ENCODE measurements around the gene TOMM70. TPM values are rescaled to one million over a fixed set of nuclear protein-coding genes. Genes with fewer than 3 reads are reported as not detected.
"Not testable (repeated sequence)": the region's sequence is repeated elsewhere in the genome, so short reads cannot be mapped to it uniquely, and the experiment has no call there.

The TOMM70 gene
- total and polyA plus RNA-seq, 4 donors, result 54.8 to 90.9 (median 62.2) TPM

- WGBS (ENCODE audit: insufficient coverage), result 34% methylated on average over 14 of the region's 14 CpGs
- no peak for DNase-seq (ENCODE audit: low read depth in 4 of 6, low spot score in 6 of 6)
- Histone ChIP-seq H3K27ac (ENCODE audit: low read depth, low read length) (no peak overlapping the region), H3K9me3 (ENCODE audit: control insufficient read depth, insufficient read depth, low read length) (no peaks in the 10 kb centered on the region), H3K4me3 (ENCODE audit: low read depth, low read length) (peak overlapping the region; percentile 70), H3K4me1 (ENCODE audit: control insufficient read depth, insufficient read depth, low read length) (peaks cover 14% of the 10 kb centered on the region), H3K36me3 (ENCODE audit: control insufficient read depth, insufficient read depth, low read length) (peaks cover 5% of the 10 kb centered on the region), H3K27me3 (ENCODE audit: control insufficient read depth, insufficient read depth, low read length) (no peaks in the 10 kb centered on the region)
Observed at GRCh38 chr3:100333970-100334487, 66.9 kb downstream of the TOMM70 start.

GRCh38 chr3:100333051-100333450 lies 67.8 kb downstream of the TOMM70 start:
- Histone ChIP-seq H3K27ac (ENCODE audit: low read depth, low read length) (no peak overlapping the region), H3K4me1 (ENCODE audit: control insufficient read depth, insufficient read depth, low read length) (peaks cover 14% of the 10 kb centered on the region), H3K36me3 (ENCODE audit: control insufficient read depth, insufficient read depth, low read length) (no peaks in the 10 kb centered on the region), H3K9me3 (ENCODE audit: control insufficient read depth, insufficient read depth, low read length) (no peaks in the 10 kb centered on the region), H3K4me3 (ENCODE audit: low read depth, low read length) (no peak overlapping the region), H3K27me3 (ENCODE audit: control insufficient read depth, insufficient read depth, low read length) (no peaks in the 10 kb centered on the region)
- DNase-seq (ENCODE audit: low read depth in 4 of 6, low spot score in 6 of 6), result no peak

- 100% methylated on average over 3 of the region's 4 CpGs for WGBS (ENCODE audit: insufficient coverage)
- no peak for DNase-seq (ENCODE audit: low read depth in 4 of 6, low spot score in 6 of 6)
Observed at GRCh38 chr3:100331660-100332059, 69.2 kb downstream of the TOMM70 start.

GRCh38 chr3:100330651-100331050 lies 70.2 kb downstream of the TOMM70 start:
- no peak for DNase-seq (ENCODE audit: low read depth in 4 of 6, low spot score in 6 of 6)
- Histone ChIP-seq H3K4me3 (ENCODE audit: low read depth, low read length) (no peak overlapping the region), H3K9me3 (ENCODE audit: control insufficient read depth, insufficient read depth, low read length) (no peaks in the 10 kb centered on the region), H3K36me3 (ENCODE audit: control insufficient read depth, insufficient read depth, low read length) (no peaks in the 10 kb centered on the region), H3K27ac (ENCODE audit: low read depth, low read length) (no peak overlapping the region), H3K27me3 (ENCODE audit: control insufficient read depth, insufficient read depth, low read length) (no peaks in the 10 kb centered on the region), H3K4me1 (ENCODE audit: control insufficient read depth, insufficient read depth, low read length) (peaks cover 12% of the 10 kb centered on the region)
- 93% methylated on average over 2 of the region's 5 CpGs for WGBS (ENCODE audit: insufficient coverage)

More at GRCh38 chr3:100331660-100332059, 69.2 kb downstream of the TOMM70 start:
- Histone ChIP-seq H3K4me1 (ENCODE audit: control insufficient read depth, insufficient read depth, low read length) (peaks cover 14% of the 10 kb centered on the region), H3K9me3 (ENCODE audit: control insufficient read depth, insufficient read depth, low read length) (no peaks in the 10 kb centered on the region), H3K4me3 (ENCODE audit: low read depth, low read length) (no peak overlapping the region), H3K27me3 (ENCODE audit: control insufficient read depth, insufficient read depth, low read length) (no peaks in the 10 kb centered on the region), H3K27ac (ENCODE audit: low read depth, low read length) (no peak overlapping the region), H3K36me3 (ENCODE audit: control insufficient read depth, insufficient read depth, low read length) (no peaks in the 10 kb centered on the region)

- peaks cover 5% of the 10 kb centered on the region for H3K4me1 ChIP-seq (ENCODE audit: control insufficient read depth, insufficient read depth, low read length)
- H3K27me3 ChIP-seq (ENCODE audit: control insufficient read depth, insufficient read depth, low read length), result no peaks in the 10 kb centered on the region
- no peak overlapping the region for H3K4me3 ChIP-seq (ENCODE audit: low read depth, low read length)
- WGBS (ENCODE audit: insufficient coverage), result 92% methylated on average over 1 of the region's 4 CpGs
- no peaks in the 10 kb centered on the region for H3K9me3 ChIP-seq (ENCODE audit: control insufficient read depth, insufficient read depth, low read length)
- H3K27ac ChIP-seq (ENCODE audit: low read depth, low read length), result no peak overlapping the region
- DNase-seq (ENCODE audit: low read depth in 4 of 6, low spot score in 6 of 6), result no peak
- H3K36me3 ChIP-seq (ENCODE audit: control insufficient read depth, insufficient read depth, low read length), result no peaks in the 10 kb centered on the region
Observed at GRCh38 chr3:100329800-100330489, 70.9 kb downstream of the TOMM70 start.

GRCh38 chr3:100327377-100327776 lies 73.5 kb downstream of the TOMM70 start:
- not testable (repeated sequence) for H3K4me3 ChIP-seq (ENCODE audit: low read depth, low read length); H3K27me3 ChIP-seq (ENCODE audit: control insufficient read depth, insufficient read depth, low read length); H3K27ac ChIP-seq (ENCODE audit: low read depth, low read length); H3K4me1 ChIP-seq (ENCODE audit: control insufficient read depth, insufficient read depth, low read length); H3K9me3 ChIP-seq (ENCODE audit: control insufficient read depth, insufficient read depth, low read length); H3K36me3 ChIP-seq (ENCODE audit: control insufficient read depth, insufficient read depth, low read length); DNase-seq (ENCODE audit: low read depth in 4 of 6, low spot score in 6 of 6)
- WGBS (ENCODE audit: insufficient coverage), result 100% methylated on average over 1 of the region's 5 CpGs

- no peaks in the 10 kb centered on the region for H3K36me3 ChIP-seq (ENCODE audit: control insufficient read depth, insufficient read depth, low read length)
- no peak overlapping the region for H3K4me3 ChIP-seq (ENCODE audit: low read depth, low read length)
- no peaks in the 10 kb centered on the region for H3K4me1 ChIP-seq (ENCODE audit: control insufficient read depth, insufficient read depth, low read length)
- no peaks in the 10 kb centered on the region for H3K27me3 ChIP-seq (ENCODE audit: control insufficient read depth, insufficient read depth, low read length)
- no peak for DNase-seq (ENCODE audit: low read depth in 4 of 6, low spot score in 6 of 6)
- no peak overlapping the region for H3K27ac ChIP-seq (ENCODE audit: low read depth, low read length)
- H3K9me3 ChIP-seq (ENCODE audit: control insufficient read depth, insufficient read depth, low read length), result no peaks in the 10 kb centered on the region
Observed at GRCh38 chr3:100325827-100326226, 75.1 kb downstream of the TOMM70 start.

GRCh38 chr3:100324044-100324443 lies 76.8 kb downstream of the TOMM70 start:
- no peaks in the 10 kb centered on the region for H3K9me3 ChIP-seq (ENCODE audit: control insufficient read depth, insufficient read depth, low read length)
- no peak overlapping the region for H3K27ac ChIP-seq (ENCODE audit: low read depth, low read length)
- no peaks in the 10 kb centered on the region for H3K4me1 ChIP-seq (ENCODE audit: control insufficient read depth, insufficient read depth, low read length)
- H3K4me3 ChIP-seq (ENCODE audit: low read depth, low read length), result no peak overlapping the region
- DNase-seq (ENCODE audit: low read depth in 4 of 6, low spot score in 6 of 6), result no peak
- H3K27me3 ChIP-seq (ENCODE audit: control insufficient read depth, insufficient read depth, low read length), result no peaks in the 10 kb centered on the region
- peaks cover 3% of the 10 kb centered on the region for H3K36me3 ChIP-seq (ENCODE audit: control insufficient read depth, insufficient read depth, low read length)

GRCh38 chr3:100319951-100320350 lies 80.9 kb downstream of the TOMM70 start:
- H3K27ac ChIP-seq (ENCODE audit: low read depth, low read length), result no peak overlapping the region
- peaks cover 6% of the 10 kb centered on the region for H3K36me3 ChIP-seq (ENCODE audit: control insufficient read depth, insufficient read depth, low read length)
- no peaks in the 10 kb centered on the region for H3K27me3 ChIP-seq (ENCODE audit: control insufficient read depth, insufficient read depth, low read length)
- peak in 1 of 6 donors; percentile 4 for DNase-seq (ENCODE audit: low read depth in 4 of 6, low spot score in 6 of 6)
- no CpG with 5 or more reads among the region's 2 CpGs for WGBS (ENCODE audit: insufficient coverage)
- no peaks in the 10 kb centered on the region for H3K4me1 ChIP-seq (ENCODE audit: control insufficient read depth, insufficient read depth, low read length)
- no peaks in the 10 kb centered on the region for H3K9me3 ChIP-seq (ENCODE audit: control insufficient read depth, insufficient read depth, low read length)
- H3K4me3 ChIP-seq (ENCODE audit: low read depth, low read length), result no peak overlapping the region

GRCh38 chr3:100317912-100318311 lies 83.0 kb downstream of the TOMM70 start:
- Histone ChIP-seq H3K9me3 (ENCODE audit: control insufficient read depth, insufficient read depth, low read length) (no peaks in the 10 kb centered on the region), H3K4me3 (ENCODE audit: low read depth, low read length) (no peak overlapping the region), H3K27me3 (ENCODE audit: control insufficient read depth, insufficient read depth, low read length) (no peaks in the 10 kb centered on the region), H3K36me3 (ENCODE audit: control insufficient read depth, insufficient read depth, low read length) (peaks cover 10% of the 10 kb centered on the region), H3K4me1 (ENCODE audit: control insufficient read depth, insufficient read depth, low read length) (no peaks in the 10 kb centered on the region), H3K27ac (ENCODE audit: low read depth, low read length) (no peak overlapping the region)
- no CpG with 5 or more reads among the region's 2 CpGs for WGBS (ENCODE audit: insufficient coverage)
- DNase-seq (ENCODE audit: low read depth in 4 of 6, low spot score in 6 of 6), result no peak

All from spinal cord (tissue), 10 donors.